ENCODE measurements around the gene ARSG.
A peak's percentile ranks its signal among the peaks of the same experiment; 100 is the strongest.

The ARSG gene

DNA sequence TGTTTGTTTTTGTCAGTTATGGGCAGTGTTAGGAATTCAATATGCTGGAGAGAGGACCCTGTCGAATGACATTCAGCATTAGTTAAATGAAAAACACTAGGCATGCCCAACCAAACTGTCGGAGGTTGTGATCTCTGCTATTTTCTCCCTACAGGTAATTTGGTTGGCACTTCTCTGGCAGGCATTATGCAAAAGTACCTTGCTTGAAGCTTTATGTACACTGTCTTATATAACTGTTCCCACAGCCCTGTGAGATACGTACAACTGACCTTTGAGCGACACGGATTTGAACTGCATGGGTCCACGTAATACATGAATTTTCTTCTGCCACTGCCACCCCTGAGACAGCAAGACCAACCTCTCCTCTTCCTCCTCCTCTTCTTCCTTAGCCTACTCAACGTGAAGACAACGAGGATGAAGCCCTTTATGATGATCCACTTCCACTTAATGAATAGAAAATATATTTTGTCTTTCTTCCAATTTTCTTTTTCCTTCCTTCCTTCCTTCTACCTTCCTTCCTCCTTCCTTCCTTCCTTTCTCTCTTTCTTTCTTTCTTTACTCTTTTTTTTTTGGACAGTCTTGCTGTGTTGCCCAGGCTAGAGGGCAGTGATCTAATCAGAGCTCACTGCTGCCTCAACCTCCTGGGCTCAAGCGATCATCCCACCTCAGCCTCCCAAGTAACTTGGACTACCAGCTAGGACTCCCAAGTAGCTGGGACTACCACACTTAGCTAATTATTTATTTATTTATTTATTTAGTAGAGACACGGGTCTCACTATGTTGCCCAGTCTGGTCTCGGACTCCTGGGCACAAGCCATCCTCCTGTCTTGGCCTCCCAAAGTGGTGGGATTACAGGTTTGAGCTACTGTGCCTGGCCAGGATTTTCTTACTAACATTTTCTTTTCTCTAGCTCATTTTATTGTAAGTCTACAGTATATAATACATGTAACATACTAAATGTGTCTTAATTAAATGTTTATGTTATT, 88.7 kb downstream of the ARSG start:
- DNase-seq, result no peak

DNA sequence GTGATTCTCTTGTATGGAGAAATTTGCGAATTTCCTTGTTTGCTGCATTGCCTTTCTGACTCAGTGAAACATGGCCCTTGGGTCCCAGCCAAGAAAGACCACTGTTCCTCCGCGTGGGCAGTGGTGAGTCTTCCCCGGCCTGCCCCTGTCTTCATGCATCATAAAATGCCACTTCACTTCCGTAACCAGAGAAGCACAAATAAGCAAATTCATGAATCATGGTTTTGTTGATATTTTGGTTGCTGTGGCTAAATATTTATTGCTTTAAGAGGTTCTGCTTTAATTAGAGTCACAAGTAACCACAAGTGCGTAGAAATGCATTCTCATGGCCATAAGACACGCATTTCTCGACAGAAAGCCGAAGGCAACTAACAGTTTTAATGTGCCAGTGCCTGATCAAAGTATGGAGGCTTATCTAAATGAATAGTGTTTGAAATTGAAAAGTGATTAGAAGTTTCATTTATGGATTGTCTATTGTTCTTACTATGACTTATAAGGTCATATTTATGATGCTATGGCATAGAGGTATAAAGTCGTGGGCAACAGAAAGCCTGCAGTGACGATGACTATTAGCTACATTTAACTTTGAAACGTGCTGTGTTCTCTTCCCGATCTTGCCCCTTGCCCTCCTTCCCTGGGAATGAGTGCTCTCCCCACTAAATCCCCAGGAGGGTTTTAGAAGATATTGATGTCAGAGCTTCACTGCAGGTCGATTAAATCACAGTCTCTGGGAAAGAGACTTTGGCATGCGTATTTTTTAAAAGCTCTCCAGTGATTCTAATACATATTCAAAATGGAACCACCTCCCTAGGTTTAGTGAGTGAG, 90.0 kb downstream of the ARSG start:
- DNase-seq, result no peak

DNA sequence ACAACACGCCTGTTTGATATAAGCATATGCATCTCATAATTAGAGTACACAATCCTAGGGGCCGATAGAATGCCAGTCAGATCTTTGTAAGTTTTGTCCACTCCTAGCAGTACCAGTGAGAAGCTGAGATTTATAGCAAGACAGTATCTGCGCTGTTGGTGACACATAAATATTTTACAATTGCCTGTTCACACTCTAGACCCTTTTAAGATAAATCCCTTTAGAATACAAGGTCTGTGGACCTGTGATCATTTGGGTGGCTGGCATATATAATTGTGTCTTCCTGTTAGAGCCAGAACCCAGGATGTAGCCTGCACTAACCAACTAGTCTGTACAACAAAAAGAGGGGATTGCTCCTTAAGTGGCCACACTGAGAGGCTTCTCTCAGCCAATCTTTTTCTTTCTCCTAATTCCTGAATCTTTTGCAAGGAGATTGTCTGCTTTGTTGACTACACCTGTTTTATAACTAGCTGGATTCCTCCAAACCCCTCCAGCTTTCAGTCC, 91.3 kb downstream of the ARSG start:
- no peak for DNase-seq

DNA sequence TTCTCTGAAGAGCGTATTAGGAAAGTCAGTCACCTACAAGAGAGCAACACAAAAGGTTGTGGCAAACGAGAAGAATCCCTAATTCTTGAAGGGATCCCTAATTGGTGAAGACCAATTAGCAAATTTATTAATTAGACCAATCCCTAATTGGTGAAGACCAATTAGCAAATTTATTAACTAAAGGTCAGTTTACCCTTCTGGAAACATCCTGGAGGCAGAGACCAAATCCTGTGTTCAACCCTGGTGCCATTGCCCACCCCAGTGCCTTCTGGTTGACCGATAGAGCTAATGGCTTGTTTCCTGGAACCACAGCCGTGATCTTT, 91.8 kb downstream of the ARSG start:
- DNase-seq, result no peak

DNA sequence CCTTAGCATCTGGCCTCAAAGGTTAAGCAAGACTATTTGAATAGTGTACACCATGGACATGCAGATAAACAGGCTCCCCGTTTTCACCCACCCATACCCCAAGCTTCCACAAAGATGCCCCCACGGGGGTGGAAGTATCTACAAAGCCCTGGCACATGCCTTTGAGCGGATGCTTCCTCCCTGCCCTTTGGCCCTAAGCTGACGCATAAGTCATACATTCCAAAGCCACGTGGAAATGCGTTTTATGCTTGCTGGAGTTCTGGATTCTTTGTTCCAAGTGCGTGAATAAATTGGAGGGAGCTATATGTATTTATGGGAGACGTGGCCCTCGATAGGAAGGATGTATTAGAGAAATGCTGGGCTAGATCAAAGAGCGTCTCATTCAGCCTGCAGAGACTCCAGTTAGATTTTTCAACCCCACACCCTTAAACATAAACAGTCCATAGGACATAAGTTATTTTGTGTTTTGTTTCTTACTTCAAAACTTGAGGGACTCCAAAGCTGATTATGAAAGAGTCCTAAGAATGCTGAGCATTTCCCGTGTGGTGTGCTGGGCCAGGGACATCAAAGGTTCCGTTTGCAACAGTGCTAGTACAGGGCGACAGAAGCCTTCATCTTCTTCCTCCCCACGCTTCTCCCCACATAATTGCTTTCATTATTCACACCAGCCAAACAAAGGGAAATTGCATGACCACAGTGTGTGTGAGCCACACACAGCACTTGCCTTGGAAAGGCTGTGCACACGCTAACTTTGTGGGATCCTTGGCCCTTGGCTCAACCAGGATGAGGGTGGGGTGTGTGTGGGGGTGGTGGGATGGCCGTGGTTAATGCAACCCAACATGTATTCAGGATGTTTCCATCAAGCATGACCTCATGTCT, 92.4 kb downstream of the ARSG start:
- no peak for DNase-seq

DNA sequence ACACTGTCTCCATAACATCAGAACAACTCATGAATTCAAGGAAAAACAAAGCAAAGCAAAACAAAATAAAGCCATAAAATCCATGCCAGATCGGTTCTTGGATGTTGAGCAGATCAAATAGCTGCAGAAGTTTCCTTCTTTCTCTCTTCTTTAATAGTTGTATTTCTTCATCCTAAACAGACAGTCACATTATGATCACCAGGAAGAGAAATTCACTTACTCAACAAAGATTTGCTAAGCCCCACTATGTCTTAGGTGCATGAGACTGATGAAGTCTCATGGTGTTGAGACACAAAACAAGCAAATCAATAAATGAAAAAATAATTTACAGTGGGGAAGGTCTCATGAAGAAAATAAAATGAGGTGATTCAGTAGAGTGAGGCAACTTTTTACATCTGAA, 93.2 kb downstream of the ARSG start:
- no peak for DNase-seq

DNA sequence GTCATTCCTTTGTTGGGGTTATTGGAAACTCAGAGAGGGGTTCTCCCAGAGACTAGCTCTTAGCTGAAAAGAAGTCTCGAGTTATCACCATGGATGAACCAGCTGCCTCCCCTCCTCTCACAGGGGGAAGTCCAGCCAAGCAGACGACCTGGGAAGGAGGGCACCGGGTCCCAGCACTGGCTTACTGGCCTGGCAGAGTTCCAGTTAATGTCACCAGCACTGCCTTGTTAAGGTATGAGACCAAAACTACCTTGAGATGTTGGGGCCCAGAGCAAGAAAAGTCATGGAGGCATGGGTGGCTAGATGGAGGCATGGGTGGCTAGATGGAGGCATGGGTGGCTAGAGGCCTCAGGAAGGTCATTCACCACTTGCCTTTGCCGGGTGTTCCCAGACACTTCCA, 93.6 kb downstream of the ARSG start:
- no peak for DNase-seq

DNA sequence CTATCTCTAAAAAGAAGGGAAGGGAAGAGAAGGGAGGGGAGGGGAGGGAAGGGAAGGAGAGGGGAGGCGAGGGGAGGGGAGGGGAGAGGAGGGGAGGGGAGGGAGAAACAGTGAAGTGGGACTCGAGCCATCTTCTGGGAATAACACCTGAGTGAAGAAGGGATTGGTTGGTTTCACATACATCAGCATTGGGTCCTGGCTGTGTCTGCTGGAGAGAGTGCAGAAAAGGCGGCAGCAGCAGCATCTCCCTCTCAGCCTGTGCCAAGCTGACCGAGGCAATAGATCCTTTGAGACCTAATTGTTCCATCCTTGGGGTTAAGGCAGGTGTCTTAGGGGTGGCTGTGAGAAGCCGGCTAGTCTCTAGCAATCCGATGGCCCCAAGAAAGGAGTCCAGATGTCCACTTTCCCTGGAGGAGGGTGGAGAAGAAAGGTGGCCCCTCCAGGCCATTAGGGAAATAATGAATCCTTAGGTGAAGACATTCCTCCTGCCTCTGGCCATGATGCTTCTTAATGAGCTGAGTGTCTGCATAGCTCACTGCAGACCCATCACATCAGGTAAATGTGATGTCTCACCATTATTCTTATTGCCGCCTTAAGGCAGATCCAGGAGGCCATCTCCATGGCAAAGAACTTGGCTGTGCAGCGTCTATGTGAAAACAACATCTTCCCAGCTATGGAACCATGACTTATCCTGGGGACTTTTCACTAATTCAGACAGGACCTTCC, 94.4 kb downstream of the ARSG start:
- DNase-seq, result no peak

DNA sequence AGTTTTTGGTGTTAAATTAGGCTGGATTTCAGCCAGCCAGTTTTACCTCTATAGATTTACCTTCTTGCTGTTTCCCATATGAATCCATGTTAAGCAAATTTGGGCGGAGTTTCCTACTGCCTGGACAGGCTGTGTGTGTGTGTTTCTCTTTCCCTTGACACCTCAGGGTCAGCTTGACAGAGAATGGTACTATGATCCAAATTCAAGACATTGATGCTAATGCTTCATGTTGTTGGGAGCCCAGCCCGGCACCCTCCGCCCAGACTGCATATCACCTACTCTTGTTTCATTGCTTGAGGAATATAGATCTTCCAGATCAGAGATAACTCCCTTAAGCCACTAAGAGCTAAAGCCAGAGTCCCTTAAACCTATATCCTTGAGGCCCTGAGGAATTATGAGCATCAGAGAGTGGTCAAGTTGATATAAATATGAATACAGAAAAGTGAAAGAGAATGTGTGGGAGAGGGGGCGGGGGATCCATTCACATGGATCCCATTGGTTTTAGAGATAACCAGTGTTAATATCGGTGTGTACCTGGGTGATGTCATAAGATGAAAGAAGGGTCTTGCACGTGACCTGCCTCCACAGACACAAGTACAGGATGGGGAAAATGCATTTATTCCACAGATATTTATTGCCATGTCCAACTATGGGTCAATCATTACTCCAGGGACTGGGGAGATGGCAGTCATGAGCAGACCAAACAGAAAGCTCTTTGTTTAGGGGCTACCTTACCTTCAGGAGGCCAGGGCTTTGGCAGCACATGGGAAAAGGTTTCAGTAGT, 96.3 kb downstream of the ARSG start:
- no peak for DNase-seq

DNA sequence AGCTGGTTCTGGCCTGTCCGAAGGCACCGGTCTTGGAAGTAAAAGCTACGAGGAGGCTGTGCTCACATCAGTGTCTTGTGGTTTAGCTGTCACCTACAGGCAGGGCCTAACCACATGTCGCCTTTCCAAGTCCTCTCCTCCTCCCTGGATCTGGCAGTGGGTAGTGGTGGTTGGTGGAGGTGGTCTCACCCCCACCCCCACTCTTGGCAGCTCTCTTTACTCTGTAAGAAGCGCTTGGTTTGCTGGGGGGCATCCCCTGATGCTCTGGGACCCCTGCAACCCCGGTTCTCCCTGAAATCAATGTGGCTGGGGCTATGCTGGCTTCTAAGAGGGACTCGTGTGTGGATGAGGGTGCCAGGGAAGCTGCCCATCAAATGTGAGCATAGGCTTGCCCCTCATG, 97.7 kb downstream of the ARSG start:
- no peak for DNase-seq

DNA sequence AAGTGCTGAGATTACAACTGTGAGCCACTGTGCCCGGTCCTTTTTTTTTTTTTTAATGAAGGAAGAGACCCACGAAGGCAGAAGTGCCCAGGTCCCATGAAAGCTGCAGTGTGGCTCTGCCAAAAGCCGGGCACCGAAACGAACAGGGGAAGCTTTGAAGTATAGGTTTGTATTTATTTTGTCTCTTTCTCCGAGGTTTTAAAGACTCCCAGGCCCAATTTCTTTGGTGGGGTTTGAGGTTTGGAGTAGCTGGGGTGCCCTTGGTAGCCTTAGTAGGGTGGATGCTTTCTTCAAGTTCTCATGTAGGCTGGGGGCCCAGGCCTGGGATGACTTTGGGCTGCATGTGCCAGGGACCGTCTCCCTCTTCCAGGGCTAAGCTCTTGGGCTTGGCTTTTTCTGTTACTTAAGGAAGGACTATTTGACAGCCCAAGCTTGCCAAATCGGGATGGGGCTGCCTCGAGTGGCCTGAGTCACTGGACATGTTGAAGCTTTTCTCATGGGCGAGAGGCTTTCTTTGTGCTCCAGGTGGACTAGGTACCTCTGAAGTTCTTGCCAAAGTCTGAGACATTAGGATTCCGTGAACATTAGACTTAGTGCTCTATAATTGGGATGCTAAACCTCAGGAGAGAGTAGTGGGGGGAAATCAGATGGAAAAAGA, 99.7 kb downstream of the ARSG start:
- DNase-seq, result no peak

DNA sequence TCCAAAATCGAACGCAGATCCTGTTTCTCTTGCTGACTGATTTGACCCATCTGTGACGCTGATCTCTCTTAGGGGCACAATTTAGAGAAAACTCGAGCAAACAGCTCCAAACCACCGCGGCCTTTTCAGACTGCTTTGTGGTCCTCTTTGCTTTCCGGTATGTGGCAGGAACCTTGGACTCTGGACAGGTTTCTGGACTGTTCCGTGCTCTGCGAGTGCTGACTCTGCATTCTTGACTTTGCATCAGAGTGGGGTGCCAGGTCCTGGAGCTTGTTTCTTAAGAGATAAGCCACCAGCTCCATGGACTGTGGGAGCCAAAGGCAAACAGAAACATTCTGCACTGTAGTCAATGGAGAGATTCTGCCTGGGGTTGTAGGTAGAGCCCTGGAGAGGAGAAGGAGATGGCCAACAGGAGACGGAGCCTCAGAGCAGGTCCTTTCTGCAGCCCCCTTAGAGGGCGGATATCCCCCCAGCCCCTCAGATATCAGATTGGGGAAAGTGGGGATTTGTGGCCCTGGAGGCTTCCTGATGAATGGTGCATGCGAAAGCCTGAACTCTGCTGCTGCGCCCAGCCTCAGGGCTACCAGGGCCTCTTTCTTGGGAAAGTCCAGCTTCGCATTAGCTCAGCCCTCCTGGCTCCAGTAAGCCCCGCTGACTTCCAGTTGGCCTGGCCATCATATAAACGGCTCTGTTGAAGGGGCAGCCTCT, 100.4 kb downstream of the ARSG start:
- no peak for DNase-seq

DNA sequence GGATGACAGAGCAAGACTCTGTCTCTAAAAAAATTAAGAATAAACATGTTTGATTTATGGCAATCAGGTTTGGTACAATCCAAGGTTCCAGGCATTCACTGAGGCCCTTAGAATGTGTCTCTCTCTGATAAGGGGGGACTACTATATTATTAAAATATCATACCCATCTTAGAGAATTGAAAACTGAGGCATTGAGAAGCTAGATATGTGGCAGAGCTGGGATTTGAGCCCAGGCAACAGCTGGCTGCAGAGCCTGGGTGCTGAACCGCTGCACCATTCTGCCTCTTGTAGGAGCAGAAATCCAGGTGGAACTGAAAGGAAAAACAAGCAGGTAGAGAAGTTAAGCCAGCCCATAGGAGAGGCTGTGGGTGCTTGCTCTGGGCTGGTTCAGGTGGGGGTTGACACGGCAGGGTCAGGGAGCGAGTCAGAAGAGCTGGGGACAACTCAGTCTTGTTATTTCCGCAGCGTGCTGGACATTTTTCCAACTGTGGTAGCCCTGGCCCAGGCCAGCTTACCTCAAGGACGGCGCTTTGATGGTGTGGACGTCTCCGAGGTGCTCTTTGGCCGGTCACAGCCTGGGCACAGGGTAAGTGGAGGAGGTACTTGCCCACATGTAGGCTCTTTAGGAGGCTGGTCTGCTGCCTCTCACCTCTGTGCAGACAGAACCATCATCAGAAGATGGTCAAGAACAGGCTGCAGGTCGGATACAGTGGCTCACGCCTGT, 103.5 kb downstream of the ARSG start:
- no peak for DNase-seq

DNA sequence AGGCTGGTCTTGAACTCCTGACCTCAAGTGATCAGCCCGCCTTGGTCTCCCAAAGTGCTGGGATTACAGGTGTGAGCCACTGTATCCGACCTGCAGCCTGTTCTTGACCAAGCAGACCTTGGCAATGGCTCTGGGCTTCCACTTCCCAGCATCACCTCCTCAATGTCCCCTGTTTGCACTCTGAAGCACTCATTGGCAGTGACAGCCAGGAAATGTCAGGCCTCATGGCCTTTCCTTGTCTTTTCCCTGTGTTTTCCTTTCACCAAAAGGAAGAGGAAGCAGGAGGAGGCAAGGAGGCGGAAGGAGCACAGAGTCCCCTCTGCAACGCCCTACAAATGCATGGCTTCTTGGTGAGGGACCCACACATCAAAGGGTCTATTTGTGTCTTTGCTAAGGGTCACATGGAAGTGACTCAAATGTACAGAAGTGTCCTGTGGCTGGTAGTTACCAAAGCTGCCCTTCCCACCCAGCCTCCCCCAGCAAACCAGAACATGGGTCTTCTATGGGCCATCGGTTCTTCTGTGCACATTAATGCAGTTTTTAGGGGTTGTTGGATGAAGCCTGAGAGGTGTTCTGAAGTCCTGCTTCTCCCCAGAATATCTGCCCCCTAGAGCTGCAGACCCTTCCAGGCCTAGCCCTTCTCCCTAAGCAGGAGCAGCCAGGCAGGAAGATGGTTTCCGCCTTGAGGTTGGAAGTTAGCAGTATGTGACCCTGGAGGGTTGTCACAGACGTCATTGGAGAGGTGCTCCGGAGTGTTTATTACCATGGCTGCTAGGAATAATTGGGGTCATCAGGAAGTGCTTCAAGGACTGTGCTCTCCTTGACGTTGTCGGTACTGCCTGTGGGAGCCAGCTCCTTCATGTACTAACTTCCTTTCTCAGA, 105.2 kb downstream of the ARSG start:
- no peak for DNase-seq

DNA sequence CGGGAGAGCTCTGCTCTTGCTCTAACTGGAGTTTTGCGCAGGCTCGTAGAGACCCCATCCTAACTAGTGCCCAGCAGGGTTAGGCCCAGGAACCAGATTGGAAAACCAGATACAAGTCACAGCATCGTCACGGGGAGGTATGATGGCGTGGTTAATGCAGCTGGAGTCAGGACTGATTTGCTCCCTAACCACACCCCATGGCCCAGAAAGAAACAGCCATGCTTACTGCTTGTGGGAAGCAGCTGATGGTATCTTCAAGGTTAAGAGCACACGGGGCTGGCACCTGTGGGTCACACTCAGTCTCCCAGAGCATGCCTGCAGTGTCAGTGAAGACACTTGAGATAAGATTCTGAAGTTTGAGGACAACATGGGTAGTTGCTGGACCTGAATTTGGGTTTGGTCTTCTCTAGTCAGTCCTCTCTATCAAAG, 105.8 kb downstream of the ARSG start:
- DNase-seq, result no peak

DNA sequence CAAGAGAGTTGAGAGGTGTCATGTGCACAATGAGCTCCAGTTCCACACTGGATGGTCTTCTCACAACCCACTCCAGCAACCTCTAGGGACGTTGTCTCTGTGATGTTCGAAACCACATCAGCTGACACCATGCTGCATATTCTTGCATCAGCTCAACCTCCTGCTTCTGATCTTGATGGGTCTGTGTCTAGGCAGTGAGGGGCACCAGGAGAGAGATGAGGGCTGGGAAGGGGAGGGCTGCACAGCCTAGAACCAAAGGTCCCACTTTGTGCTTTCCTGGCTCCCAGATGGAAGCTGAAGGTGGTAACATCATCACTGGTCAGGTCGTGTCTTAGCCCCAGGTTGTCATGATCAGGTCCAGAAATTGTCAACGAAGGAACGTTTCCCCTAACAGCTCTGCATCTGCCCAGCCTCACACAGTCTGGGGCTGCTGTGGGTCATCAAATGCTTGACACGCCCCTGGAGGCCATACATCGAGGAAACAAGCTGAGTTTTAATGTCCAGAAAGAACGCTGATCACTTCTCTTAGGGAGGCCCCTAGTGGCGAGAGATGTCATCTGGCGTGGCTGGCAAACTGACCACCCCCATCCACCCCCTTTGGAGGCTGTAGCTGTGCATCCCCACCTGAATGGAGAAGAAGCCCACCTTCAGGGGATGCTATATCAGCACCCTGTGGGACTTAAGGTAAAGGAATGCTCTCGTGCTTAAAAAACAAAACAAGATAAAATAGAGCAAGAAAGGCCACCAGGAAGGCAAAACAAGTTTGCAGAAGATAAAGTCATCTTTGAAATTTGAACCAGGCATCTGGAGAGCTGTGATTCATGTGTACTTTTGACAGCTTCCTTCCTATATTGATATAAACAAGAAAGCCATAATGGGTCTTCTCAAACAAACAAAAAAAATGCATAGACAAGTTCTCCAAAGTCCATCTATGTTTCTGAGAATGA, 107.7 kb downstream of the ARSG start:
- peak; percentile 74 for DNase-seq

Data from RPMI8226 (cell line).